HG03064 (cell line): ENCODE measurements around the gene PHF20.
"Not testable (repeated sequence)": the region's sequence is repeated elsewhere in the genome, so short reads cannot be mapped to it uniquely, and the experiment has no call there.

Source experiments
- ATAC-seq: cut with Tn5 transposase; IDR thresholded peaks from one replicate; pipeline ENCODE4 v1.9.1; 2021; ENCODE audit warnings: low read depth; ENCODE audit not compliant: unreplicated experiment

PHF20 gene

DNA sequence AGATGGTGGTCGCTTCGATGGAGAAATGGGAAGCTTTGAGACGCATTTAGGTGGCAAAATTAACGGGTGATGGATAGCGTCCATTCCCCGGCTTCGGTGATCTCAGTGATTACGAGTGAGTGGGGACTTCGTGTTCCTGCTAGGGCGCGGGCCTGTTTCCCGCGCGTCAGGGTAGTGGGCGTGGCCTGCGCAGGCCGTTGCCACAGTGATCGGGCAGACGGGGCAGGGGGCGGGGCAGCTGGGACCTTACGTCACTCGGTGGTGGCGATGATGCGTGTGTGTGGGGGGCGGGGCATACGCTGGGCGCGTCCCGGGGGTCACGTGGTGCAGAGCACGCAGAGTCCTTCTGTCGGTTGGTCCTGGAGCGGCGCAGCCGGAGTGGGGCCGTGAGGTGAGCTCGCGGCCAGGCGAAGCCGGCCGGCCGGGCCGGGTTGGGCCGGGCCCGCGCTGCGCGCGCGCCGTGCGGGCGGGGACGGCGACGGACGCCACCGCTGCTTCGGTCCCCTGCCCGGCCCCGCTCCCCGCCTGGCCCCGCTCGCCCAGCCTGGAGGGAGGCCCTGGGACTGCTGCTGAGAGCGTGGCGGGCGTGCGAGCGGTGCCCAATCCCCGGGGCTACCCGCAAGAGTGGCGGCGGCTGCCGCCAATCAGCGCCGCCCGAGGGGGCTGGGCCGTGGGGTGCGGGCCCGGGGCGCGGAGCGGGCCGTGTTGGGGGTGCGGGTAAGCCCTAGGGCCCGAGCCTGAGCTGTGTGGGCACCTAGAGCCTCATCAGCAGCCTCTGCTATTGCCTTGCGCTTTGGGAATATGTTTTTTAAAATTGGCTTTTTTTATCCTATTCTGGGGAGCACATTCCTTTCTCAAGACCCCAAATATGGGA, at the start of gene PHF20:
PHF20 (plus strand) TSS at position 327 of the 874 bp plus-strand sequence. CDS start 29,508 bp downstream, outside the sequence.
- ATAC-seq: peak; percentile 63

DNA sequence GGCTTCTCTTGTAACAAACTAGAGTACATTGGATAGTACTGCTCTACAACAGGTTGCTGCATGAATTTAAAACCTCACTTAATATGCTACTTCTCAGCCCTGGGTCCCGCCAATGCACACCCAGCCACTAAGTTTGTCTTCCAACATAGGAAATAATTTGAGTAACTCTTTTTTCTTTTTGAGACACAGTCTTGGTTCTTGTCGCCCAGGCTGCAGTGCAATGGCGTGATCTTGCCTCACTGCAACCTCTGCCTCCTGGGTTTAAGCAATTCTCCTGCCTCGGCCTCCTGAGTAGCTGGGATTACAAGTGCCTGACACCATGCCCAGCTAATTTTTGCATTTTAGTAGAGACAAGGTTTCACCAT, 48.6 kb upstream of the PHF20 start:
- not testable (repeated sequence) for ATAC-seq

DNA sequence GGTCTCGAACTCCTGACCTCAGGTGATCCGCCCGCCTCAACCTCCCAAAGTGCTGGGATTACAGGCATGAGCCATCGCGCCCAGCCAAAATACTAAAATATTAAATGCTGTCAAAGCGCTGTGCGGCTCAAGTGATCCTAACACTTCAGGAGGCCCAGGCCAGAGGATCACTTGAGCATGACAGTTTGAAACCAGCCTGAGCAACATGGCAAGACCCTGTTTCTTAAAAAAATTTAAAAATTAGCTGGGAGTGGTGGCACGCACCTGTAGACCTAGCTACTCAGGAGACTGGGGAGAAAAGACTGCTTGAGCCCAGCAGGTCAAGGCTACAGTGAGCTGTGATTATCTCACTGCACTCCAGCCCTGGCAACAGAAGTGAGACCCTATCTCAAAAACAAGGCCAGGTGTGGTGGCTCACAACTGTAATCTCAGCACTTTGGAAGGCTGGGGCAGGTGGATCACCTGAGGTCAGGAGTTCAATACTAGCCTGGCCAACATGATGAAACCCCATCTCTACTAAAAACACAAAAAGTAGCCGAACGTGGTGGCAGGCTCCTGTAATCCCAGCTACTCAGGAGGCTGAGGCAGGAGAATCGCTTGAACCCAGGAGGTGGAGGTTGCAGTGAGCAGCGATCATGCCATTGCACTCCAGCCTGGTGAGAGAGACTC, 48.0 kb upstream of the PHF20 start:
- ATAC-seq: not testable (repeated sequence)

DNA sequence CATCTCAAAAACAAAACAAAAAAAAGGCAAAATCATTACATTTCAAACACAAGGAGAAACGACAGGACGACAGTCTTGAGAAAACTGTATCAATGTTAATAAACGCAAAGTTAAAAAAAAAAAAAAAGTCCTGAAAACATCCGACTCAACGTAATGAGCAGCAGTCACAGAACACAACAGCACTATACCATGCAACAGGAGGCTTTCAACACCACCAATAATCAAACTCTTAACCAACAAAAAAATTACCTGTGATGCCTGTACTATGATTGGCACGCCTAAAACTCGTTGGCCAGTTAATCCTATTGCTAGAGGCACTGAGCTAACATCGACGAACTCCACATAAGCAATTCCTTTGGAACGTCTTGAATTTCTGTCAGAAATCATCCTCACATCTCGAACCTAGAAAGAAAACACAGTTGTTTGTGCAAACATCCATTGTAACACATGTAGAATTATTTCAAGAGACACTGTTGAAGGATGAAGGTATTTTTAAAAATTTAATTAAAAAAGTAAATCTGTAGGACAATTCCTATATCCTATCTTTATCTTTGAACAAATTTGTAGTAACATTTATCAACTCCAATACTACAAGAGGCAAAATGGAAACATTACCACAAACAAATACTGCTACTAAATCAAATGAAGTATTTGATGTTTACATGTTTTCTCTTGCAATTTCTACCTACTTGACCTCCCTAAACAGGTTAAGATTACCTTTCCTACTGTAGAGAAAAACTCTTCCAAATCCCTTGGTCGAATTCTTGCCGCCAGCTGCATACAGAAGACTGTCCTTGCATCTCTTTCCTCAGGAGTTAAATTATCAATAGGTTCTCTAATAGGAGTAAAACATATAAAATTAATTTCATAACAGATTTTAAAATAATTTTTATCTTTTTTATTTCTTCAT, 47.2 kb upstream of the PHF20 start:
- no peak for ATAC-seq

DNA sequence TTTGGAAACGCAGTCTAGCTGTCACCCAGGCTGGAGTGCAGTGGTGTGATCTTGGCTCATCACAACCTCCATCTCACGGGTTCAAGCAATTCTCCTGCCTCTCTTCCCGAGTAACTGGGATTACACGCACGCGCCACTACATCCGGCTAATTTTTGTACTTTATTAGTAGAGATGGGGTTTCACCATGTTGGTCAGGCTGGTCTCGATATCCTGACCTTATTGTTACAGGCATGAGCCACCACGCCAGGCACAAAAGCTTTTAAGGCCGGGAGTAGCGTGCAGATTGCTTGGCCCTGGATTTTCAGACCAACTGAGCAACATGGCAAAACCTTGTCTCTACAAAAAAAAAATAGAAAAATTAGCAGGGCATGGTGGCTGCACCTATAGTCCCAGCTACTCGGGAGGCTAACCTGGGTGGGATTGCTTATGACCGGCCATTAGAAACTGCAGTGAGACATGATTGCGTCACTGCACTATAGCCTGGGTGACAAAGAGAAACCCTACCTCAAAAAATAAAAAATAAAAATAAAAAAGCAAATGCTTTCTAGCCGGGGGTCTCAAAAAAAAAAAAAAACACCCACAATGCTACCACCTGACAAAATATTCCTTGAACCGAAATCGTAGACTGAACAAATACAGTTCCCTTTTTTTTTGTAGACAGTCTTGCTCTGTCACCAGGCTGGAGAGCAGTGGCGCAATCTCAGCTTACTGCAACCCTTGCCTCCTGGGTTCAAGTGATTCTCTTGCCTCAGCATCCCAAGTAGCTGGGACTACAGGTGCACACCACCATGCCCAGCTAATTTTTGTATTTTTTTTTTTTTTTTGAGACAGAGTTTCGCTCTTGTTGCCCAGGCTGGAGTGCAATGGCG, 44.7 kb upstream of the PHF20 start:
- ATAC-seq: no peak

DNA sequence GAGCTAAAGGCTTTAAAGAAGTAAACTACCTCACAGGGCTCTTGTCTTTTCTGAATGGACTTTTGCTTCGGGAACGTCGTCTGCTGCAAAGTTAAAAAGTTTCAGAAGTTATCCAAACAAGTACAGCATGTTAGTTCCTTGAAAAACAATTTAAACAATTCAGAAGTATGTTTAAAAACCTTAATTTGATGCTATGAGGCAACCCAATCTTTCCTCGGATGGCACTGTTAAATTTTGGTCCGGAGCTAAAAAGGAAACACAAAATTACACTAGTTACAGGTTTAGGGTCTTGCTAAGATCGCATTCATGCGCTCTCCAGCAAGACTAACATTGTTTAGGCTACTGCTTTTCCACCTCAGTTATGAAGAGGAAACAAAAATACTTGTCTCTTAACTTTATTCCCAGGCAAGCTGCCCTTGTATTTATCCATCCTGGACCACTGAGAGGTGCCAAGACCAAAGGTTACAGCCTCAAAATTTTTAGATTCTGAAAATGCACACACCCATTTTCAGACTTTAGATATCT, 42.5 kb upstream of the PHF20 start:
- no peak for ATAC-seq

- ATAC-seq: no peak
Observed at GRCh38 chr20:35729836-35730582, 41.8 kb upstream of the PHF20 start.

- no peak for ATAC-seq
Observed at GRCh38 chr20:35730583-35731468, 41.0 kb upstream of the PHF20 start.

DNA sequence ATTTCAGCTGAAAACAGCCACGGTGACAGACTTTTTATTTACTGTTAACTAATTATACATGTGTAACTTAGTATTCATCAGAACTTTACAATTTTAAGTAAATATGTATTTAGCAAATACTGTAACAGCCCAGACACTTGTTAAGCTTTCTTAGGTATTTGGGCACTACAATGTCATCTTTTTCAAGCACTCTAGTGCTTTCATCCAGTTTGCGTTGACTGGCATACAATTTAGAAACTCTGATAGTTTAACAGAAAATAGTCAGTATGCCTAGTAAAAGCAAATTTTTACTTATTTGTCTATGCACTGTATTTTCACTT, 40.4 kb upstream of the PHF20 start:
- no peak for ATAC-seq

DNA sequence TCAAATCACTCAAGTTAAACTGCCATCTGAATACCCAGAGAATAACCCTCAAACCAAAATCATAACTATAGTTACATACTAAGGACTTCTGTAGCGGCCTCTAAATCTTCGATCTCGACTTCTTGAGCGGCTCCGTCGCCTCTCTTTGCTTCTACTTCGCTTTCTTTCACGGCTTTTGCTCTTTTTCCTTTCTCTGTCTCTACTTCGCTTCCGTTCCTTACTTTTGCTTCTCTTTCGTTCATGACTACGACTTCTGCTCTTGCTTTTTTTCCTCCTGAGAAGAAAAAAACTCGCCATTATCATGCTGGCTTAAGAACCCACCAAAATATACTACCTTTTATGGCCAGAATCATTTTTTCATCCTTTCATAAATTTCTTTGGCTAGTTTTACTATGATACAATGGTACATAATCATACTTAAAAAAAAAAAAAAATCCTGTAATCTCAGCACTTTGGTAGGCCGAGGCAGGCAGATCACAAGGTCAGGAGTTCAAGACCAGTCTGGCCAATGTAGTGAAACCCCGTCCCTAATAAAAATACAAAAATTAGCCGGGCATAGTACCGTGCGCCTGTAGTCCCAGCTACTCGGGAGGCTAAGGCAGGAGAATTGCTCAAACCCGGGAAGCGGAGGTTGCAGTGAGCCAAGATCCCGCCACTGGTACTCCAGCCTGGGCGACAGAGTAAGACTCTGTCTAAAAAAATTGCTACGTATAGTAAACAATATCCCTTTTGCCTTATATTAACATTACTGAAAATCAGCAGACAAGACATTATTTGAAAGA, 39.8 kb upstream of the PHF20 start:
- no peak for ATAC-seq

GRCh38 chr20:35732644-35732982, 39.2 kb upstream of the PHF20 start:
- no peak for ATAC-seq

DNA sequence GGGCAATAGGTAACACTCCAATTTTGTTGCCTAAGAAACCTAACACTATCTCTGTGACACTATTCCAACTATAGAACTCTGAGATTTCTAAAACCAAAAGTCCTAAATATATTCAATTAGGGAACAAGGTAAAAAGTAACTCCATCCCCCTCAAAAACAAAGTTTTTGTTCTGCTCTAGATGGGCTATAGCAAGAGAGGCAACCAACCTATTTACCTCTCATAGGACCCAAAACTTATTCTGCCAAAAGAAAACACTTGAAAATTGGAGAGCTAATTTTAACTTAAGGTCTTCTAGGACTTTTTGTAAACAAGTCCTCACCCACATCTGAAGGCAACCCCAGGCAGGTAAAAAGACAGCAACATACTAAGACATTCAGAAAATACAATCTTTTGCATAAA, 37.4 kb upstream of the PHF20 start:
- no peak for ATAC-seq

DNA sequence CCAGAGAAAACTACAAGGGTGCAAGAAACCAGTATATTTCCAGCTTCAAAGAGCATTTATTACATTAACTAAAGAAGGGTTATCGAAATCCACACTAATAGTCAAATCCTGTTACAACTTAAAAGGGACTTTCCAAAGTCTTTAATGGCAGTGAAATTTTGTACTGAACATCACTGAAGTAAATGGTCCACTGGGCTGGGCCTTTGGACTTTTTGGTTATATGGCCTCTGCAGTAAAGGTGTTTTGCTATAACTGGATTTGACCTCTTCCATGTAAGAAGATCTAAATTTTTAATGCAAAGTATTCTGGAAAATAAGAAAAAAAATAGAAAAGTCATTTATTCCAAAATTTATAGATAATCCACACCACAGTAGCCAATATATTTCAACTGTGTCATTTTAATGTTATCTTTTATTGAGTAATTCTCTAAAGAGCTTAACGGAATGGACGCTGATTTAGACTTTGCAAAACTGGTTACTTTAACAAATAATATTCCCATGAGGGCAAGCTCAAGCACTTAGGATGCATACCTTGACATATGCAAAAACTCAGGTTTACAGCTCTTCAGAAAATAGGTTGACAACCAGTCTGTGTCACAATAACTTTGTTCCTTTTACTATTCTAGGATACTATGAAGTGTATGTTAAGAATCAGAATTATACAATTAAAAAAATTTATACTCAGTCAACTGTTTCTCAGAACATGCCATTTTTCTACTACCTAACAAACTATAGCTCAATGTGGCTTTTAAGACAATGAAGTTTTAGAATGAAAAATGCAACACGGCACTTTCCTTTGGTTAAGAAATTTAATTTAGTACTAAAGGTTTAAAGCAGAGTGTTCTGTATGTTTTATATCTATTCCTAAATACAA, 36.8 kb upstream of the PHF20 start:
- no peak for ATAC-seq

DNA sequence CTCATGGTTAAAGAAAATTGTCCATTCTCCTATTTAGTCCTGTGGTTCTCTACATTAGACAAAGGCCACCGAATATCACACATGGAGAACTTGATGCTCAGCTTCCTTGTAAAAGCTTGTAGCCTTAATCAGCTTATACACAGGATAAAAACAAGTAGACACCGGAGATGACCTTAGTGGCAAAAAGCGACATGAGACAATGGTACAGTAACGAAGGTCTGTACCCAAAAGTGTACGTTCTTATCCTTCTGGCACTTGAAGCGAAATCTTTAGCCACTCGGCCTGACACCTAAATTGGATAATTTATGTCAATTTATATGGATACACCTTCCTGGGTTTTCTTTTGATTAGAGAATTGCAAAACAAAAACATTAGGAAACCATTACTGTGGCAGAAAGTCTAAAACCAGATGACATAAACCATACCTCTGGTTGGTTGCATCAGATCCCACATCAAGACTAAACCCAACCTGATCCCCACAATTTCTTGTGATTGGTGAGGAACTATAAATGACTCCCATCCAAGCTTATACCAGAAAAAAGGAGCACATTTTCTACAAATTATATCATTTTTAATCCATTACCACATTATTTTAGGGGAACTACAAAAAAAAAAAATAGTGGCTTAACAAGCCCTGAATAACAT, 35.9 kb upstream of the PHF20 start:
- no peak for ATAC-seq

- ATAC-seq: no peak
Observed at GRCh38 chr20:35737865-35738333, 33.9 kb upstream of the PHF20 start.
